H1 (cell line): ENCODE measurements around the gene ACTR5. TPM values are rescaled to one million over a fixed set of nuclear protein-coding genes. Genes with fewer than 3 reads are reported as not detected.
A peak's percentile ranks its signal among the peaks of the same experiment; 100 is the strongest.

Source experiments
- CTCF ChIA-PET: fragments of 300-600 bp; sonication (Branson Sonifier 250); formaldehyde crosslinking; loops from one replicate; lab custom pipeline; 2021; ENCODE audit not compliant: partially characterized antibody; lab: Charles Lee
- POLR2A ChIA-PET: fragments of 300-600 bp; sonication (Branson Sonifier 250); formaldehyde crosslinking; loops from one replicate; lab custom pipeline; 2021; ENCODE audit warnings: inconsistent platforms; ENCODE audit not compliant: partially characterized antibody; lab: Charles Lee
- DNase-seq, 2 experiments: peaks; one replicate each; pipeline versions ENCODE4 v3.0.0 to v3.0.0-alpha.2; 2010 to 2022; ENCODE audit warnings: low spot score in 2 of 2, low read depth in 1 of 2, mixed read lengths in 1 of 2
- FAIRE-seq: peaks from 2 replicates; lab custom pipeline; 2011; peaks lifted over from hg19 to GRCh38; lab: Jason Lieb, UNC
- H2AFZ ChIP-seq: 2 replicates; pipeline ENCODE4 v1.8.1; 2012; ENCODE audit warnings: low read length, inconsistent platforms
- H2AK5ac ChIP-seq: 2 replicates; pipeline ENCODE4 v1.6.1; 2013; ENCODE audit warnings: low read depth, low read length
- H2BK120ac ChIP-seq: replicated peaks from 2 replicates; pipeline ENCODE3; 2013; ENCODE audit warnings: low read depth, low read length, inconsistent platforms
- H2BK12ac ChIP-seq: 2 replicates; pipeline ENCODE4 v1.6.1; 2013; ENCODE audit warnings: low read depth, low read length
- H2BK15ac ChIP-seq: 2 replicates; pipeline ENCODE4 v1.6.1; 2013; ENCODE audit warnings: low read length
- H2BK20ac ChIP-seq: 2 replicates; pipeline ENCODE4 v1.6.1; 2013; ENCODE audit warnings: low read length
- H2BK5ac ChIP-seq: 2 replicates; pipeline ENCODE4 v1.6.1; 2013; ENCODE audit warnings: low read depth, low read length
- H3K14ac ChIP-seq: 2 replicates; pipeline ENCODE4 v1.6.1; 2013; ENCODE audit warnings: inconsistent platforms; ENCODE audit not compliant: insufficient read length
- H3K18ac ChIP-seq: 2 replicates; pipeline ENCODE4 v1.6.1; 2013; ENCODE audit warnings: low read length; ENCODE audit errors: extremely low read depth
- H3K23ac ChIP-seq: 2 replicates; pipeline ENCODE4 v1.6.1; 2013; ENCODE audit warnings: inconsistent platforms; ENCODE audit not compliant: insufficient read length
- H3K23me2 ChIP-seq: 2 replicates; pipeline ENCODE4 v1.6.1; 2013; ENCODE audit warnings: low read depth, low read length
- H3K27ac ChIP-seq: 2 replicates; pipeline ENCODE4 v1.6.1; 2011; ENCODE audit warnings: low read depth, low read length, inconsistent platforms
- H3K27me3 ChIP-seq, 4 experiments: replicated peaks in 1 of 4; 1 replicate in 1 of 4; 2 replicates in 3 of 4; pipeline versions ENCODE4 v1.6.1 to v1.8.1; 2011 to 2013; ENCODE audit warnings: low read length in 3 of 4, mild to moderate bottlenecking in 3 of 4, inconsistent platforms in 2 of 4, mixed read lengths in 2 of 4, moderate library complexity in 1 of 4; ENCODE audit not compliant: control insufficient read depth in 3 of 4, insufficient read depth in 3 of 4; ENCODE audit errors: extremely low read depth in 1 of 4
- H3K36me3 ChIP-seq, 4 experiments: 2 replicates each; pipeline versions ENCODE4 v1.6.1 to v1.8.1; 2011 to 2013; ENCODE audit warnings: mild to moderate bottlenecking in 4 of 4, low read length in 3 of 4, moderate library complexity in 2 of 4, control low read depth in 1 of 4, inconsistent platforms in 1 of 4; ENCODE audit not compliant: insufficient read depth in 4 of 4, control insufficient read depth in 2 of 4
- H3K4ac ChIP-seq: replicated peaks from 2 replicates; pipeline ENCODE3; 2013; ENCODE audit warnings: low read length, low read depth, mixed read lengths, inconsistent platforms; ENCODE audit not compliant: insufficient read length
- H3K4me1 ChIP-seq, 4 experiments: replicated peaks in 1 of 4; 1 replicate in 1 of 4; 2 replicates in 3 of 4; pipeline versions ENCODE4 v1.6.1 to v1.8.1; 2011 to 2013; ENCODE audit warnings: low read length in 3 of 4, inconsistent platforms in 2 of 4, mixed read lengths in 1 of 4; ENCODE audit not compliant: insufficient read depth in 4 of 4, control insufficient read depth in 3 of 4
- H3K4me2 ChIP-seq, 2 experiments: 2 replicates each; pipeline versions ENCODE4 v1.6.1 to v1.8.1; 2011 to 2013; ENCODE audit warnings: low read depth in 2 of 2, low read length in 2 of 2, control low read depth in 1 of 2, inconsistent platforms in 1 of 2, mild to moderate bottlenecking in 1 of 2; ENCODE audit not compliant: insufficient read depth in 1 of 2
- H3K4me3 ChIP-seq, 4 experiments: fragments of 200-600, 300-600 bp in 1 of 4; sonication (generic), shearing (Covaris generic), sonication (Bioruptor Twin) in 1 of 4; 2 replicates each; pipeline versions ENCODE4 v1.5.1 to v1.8.1; 2011 to 2016; ENCODE audit warnings: low read length in 4 of 4, low read depth in 3 of 4, control low read depth in 2 of 4, inconsistent platforms in 2 of 4, mild to moderate bottlenecking in 2 of 4, mixed read lengths in 1 of 4, moderate library complexity in 1 of 4; ENCODE audit not compliant: insufficient read depth in 2 of 4; ENCODE audit errors: extremely low read depth in 1 of 4
- H3K56ac ChIP-seq: replicated peaks from 2 replicates; pipeline ENCODE3; 2013; ENCODE audit warnings: low read depth, mild to moderate bottlenecking, mixed read lengths, low read length, inconsistent platforms; ENCODE audit not compliant: insufficient read length
- H3K79me1 ChIP-seq: 2 replicates; pipeline ENCODE4 v1.6.1; 2013; ENCODE audit warnings: low read depth, low read length, control low read depth
- H3K79me2 ChIP-seq, 2 experiments: 2 replicates each; pipeline versions ENCODE4 v1.6.1 to v1.8.1; 2012 to 2013; ENCODE audit warnings: low read length in 2 of 2, mild to moderate bottlenecking in 2 of 2, inconsistent platforms in 1 of 2; ENCODE audit not compliant: insufficient read depth in 2 of 2, control insufficient read depth in 1 of 2
- H3K9ac ChIP-seq, 4 experiments: replicated peaks in 1 of 4; 1 replicate in 1 of 4; 2 replicates in 3 of 4; pipeline versions ENCODE4 v1.6.1 to v1.8.1; 2011 to 2013; ENCODE audit warnings: low read depth in 3 of 4, low read length in 3 of 4, control low read depth in 2 of 4, mild to moderate bottlenecking in 2 of 4, moderate library complexity in 2 of 4, inconsistent platforms in 1 of 4; ENCODE audit errors: extremely low read depth in 1 of 4
- H3K9me3 ChIP-seq, 2 experiments: 2 replicates each; pipeline versions ENCODE4 v1.6.1 to v1.8.1; 2012 to 2013; ENCODE audit warnings: mild to moderate bottlenecking in 2 of 2, moderate library complexity in 2 of 2, control low read depth in 1 of 2, inconsistent platforms in 1 of 2, low read depth in 1 of 2, low read length in 1 of 2, mixed read lengths in 1 of 2; ENCODE audit not compliant: insufficient read depth in 2 of 2
- H4K20me1 ChIP-seq, 2 experiments: replicated peaks in 1 of 2; 2 replicates each; pipeline versions ENCODE3 to v1.8.1; 2011 to 2013; ENCODE audit warnings: inconsistent platforms in 2 of 2, low read length in 2 of 2, mild to moderate bottlenecking in 1 of 2; ENCODE audit not compliant: insufficient read depth in 2 of 2, control insufficient read depth in 1 of 2
- H4K5ac ChIP-seq: 2 replicates; pipeline ENCODE4 v1.6.1; 2013; ENCODE audit warnings: low read length, low read depth, mixed read lengths, inconsistent platforms; ENCODE audit not compliant: insufficient read length
- H4K8ac ChIP-seq: 2 replicates; pipeline ENCODE4 v1.8.0; 2013; ENCODE audit warnings: mild to moderate bottlenecking, moderate library complexity, low read length, inconsistent platforms; ENCODE audit not compliant: insufficient read depth; ENCODE audit errors: extremely low read depth
- H4K91ac ChIP-seq: replicated peaks from 2 replicates; pipeline ENCODE3; 2013; ENCODE audit warnings: low read length, mixed read lengths, inconsistent platforms; ENCODE audit not compliant: insufficient read length
- NRF1 ChIP-seq: IDR thresholded peaks from 2 replicates; pipeline ENCODE4 v1.6.1; 2011; ENCODE audit warnings: mild to moderate bottlenecking, low read depth, low read length, improper control_type of control experiment
- POLR2A ChIP-seq, 2 experiments: IDR thresholded peaks; 1 replicate in 1 of 2; 2 replicates in 1 of 2; pipeline ENCODE4 v1.6.1; 2011; ENCODE audit warnings: low read depth in 2 of 2, low read length in 2 of 2, mild to moderate bottlenecking in 2 of 2; ENCODE audit errors: control extremely low read depth in 1 of 2
- USF2 ChIP-seq: IDR thresholded peaks from 2 replicates; pipeline ENCODE4 v1.6.1; 2011; ENCODE audit warnings: low read length, improper control_type of control experiment
- WGBS, 2 experiments: shearing (Covaris generic) in 1 of 2; methylation state at CpG; one replicate each; pipeline versions ENCODE4 v1.1.6 to v1.1.7; 2013 to 2015; ENCODE audit warnings: low lambda C conversion rate in 2 of 2, mixed read lengths in 2 of 2, inconsistent platforms in 1 of 2, low coverage in 1 of 2, missing lambda C conversion rate in 1 of 2; ENCODE audit not compliant: insufficient replicate concordance in 2 of 2, insufficient coverage in 1 of 2, insufficient read length in 1 of 2; ENCODE audit errors: extremely low coverage in 1 of 2, missing lambda C conversion rate in 1 of 2; 5-methylcytosine and 5-hydroxymethylcytosine counted together
- polyA plus RNA-seq, 7 experiments: library from polyadenylated mRNA; depleted of rRNA in 3 of 7; stranded (reverse) in 5 of 7; unstranded in 2 of 7; fragments of >200 nt in 5 of 7; fragments of 200-250 nt in 2 of 7; gene quantifications; 1 replicate in 5 of 7; 2 replicates in 1 of 7; 4 replicates in 1 of 7; pipeline versions ENCODE4 v1.2.1 to v1.2.3, GENCODE V29; 2011 to 2013; ENCODE audit warnings: missing spikeins in 2 of 7, mixed read lengths in 2 of 7
- total RNA-seq: library from RNA; stranded (reverse); fragmentation: NEBNext Ultra II Directional; extraction: Animal tissue kit (Norgen Biotek cat#: 25700); gene quantifications from 2 replicates; pipeline ENCODE4 v1.2.1, GENCODE V29; 2021

Gene ACTR5
- total and polyA plus RNA-seq, 2 of the 8 experiments (the other 6 are each of a cell fraction or from before 2014, with no cell fraction given), result 10.4 to 14.4 TPM

- H4K8ac ChIP-seq, result no peak overlapping the region
- H3K36me3 ChIP-seq, result peaks cover 0 to 6% (median 3%) of the 10 kb centered on the region in 4 experiments; a peak in 2 of 8 replicates
- H3K14ac ChIP-seq, result no peak overlapping the region
- H3K4me1 ChIP-seq, result peaks cover 3 to 7% (median 6%) of the 10 kb centered on the region in 4 experiments; a peak in 4 of 7 replicates
- WGBS, 2 experiments, result 3% methylated on average over 10 of the region's 10 CpGs; no CpG with 5 or more reads in 1 of the 2 experiments
- H4K20me1 ChIP-seq, result peaks cover 0 to 12% of the 10 kb centered on the region in 2 experiments
- H2BK20ac ChIP-seq, result no peak overlapping the region
- H2BK15ac ChIP-seq, result no peak overlapping the region; the same call in 1 of the 2 replicates
- ChIA-PET POLR2A (interaction anchor here (0.8 to 2.6 kb wide), 6 partner anchors 10 to 63 kb away, joined by 3 to 11 read pairs (median 4); partner anchors contain the start of gene PPP1R16B), CTCF (interaction anchor here (0.6 to 11.6 kb wide), 13 partner anchors 21 to 300 kb away, joined by 3 to 223 read pairs (median 5); partner anchors contain the start of gene SLC32A1)
- FAIRE-seq, result no peak
- H3K79me1 ChIP-seq, result no peaks in the 10 kb centered on the region; the same call in 1 of the 2 replicates
- no peaks in the 10 kb centered on the region for H3K9me3 ChIP-seq
- peaks cover 6% of the 10 kb centered on the region for H3K23me2 ChIP-seq
- no peak overlapping the region for H3K4ac ChIP-seq
- peak in 1 of 2 experiments; percentile 72 for DNase-seq
- no peak overlapping the region for H4K5ac ChIP-seq
- H3K27ac ChIP-seq, result 0 out of 2 replicates have a peak overlapping the region, but pooled peaks have one; percentile 80
- peak overlapping the region; percentile 56 to 82 (median 68); a peak in 6 of 7 replicates for H3K9ac ChIP-seq
- peak overlapping the region; percentile 77 for H3K4me2 ChIP-seq
- no peak overlapping the region for H2AK5ac ChIP-seq
- 0 out of 2 replicates have a peak overlapping the region, but pooled peaks have one; percentile 92 for H2BK5ac ChIP-seq
- H3K23ac ChIP-seq, result no peak overlapping the region
- H3K27me3 ChIP-seq, result peaks cover 2 to 12% (median 11%) of the 10 kb centered on the region in 4 experiments
- H2AFZ ChIP-seq, result peak overlapping the region; percentile 99; the same call in 1 of the 2 replicates
- H4K91ac ChIP-seq, result no peak overlapping the region
- H3K4me3 ChIP-seq, result peak overlapping the region; percentile 62 to 90 (median 88)
- no peak for TF ChIP-seq USF2
- TF ChIP-seq NRF1, result no peak
- TF ChIP-seq POLR2A (IDR thresholded peaks at IDR 0.05; ENCODE audit: control extremely low read depth in 1 of 2, low read depth in 2 of 2, low read length in 2 of 2), result no peak
- no peak overlapping the region for H2BK120ac ChIP-seq
- no peak overlapping the region for H3K18ac ChIP-seq
- H2BK12ac ChIP-seq, result no peak overlapping the region
- H3K56ac ChIP-seq, result peak overlapping the region; percentile 7
- peaks cover 4 to 15% of the 10 kb centered on the region in 2 experiments; a peak in 3 of 4 replicates for H3K79me2 ChIP-seq
These were observed 545 bp downstream of the ACTR5 start for GRCh38 chr20:38748861-38749149.
